GM23338 (cell line): Measurements from ENCODE around the gene OR6C2.
"Not testable (repeated sequence)": the region's sequence is repeated elsewhere in the genome, so short reads cannot be mapped to it uniquely, and the experiment has no call there.

ENCODE experiments used
- EZH2phosphoT487 ChIP-seq: fragments of 200-600 bp; sonication (generic); IDR thresholded peaks from one replicate; pipeline ENCODE4 v1.8.1; 2018; ENCODE audit warnings: antibody characterized with exemption; ENCODE audit not compliant: unreplicated experiment
- JUNB ChIP-seq: IDR thresholded peaks from one replicate; pipeline ENCODE4 v1.6.1; 2016; ENCODE audit warnings: antibody characterized with exemption; ENCODE audit not compliant: unreplicated experiment
- TF ChIP-seq, protein P1 (sequence below), 2 experiments: fragments of 200-600 bp in 1 of 2; sonication (generic) in 1 of 2; conservative IDR thresholded peaks; 2 replicates each; pipeline versions ENCODE4 v1.5.1 to v1.6.1; 2016 to 2017; ENCODE audit warnings: antibody characterized with exemption in 2 of 2, low read depth in 2 of 2, mild to moderate bottlenecking in 2 of 2, moderate library complexity in 1 of 2

- TF ChIP-seq, protein P1, sequence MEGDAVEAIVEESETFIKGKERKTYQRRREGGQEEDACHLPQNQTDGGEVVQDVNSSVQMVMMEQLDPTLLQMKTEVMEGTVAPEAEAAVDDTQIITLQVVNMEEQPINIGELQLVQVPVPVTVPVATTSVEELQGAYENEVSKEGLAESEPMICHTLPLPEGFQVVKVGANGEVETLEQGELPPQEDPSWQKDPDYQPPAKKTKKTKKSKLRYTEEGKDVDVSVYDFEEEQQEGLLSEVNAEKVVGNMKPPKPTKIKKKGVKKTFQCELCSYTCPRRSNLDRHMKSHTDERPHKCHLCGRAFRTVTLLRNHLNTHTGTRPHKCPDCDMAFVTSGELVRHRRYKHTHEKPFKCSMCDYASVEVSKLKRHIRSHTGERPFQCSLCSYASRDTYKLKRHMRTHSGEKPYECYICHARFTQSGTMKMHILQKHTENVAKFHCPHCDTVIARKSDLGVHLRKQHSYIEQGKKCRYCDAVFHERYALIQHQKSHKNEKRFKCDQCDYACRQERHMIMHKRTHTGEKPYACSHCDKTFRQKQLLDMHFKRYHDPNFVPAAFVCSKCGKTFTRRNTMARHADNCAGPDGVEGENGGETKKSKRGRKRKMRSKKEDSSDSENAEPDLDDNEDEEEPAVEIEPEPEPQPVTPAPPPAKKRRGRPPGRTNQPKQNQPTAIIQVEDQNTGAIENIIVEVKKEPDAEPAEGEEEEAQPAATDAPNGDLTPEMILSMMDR (conservative IDR thresholded peaks at IDR 0.05; ENCODE audit: low read depth in 2 of 2) = not testable (repeated sequence)
- not testable (repeated sequence) for TF ChIP-seq JUNB, EZH2phosphoT487
Observed at GRCh38 chr12:55414889-55415288, 29.0 kb upstream of the OR6C2 start.
